ENCODE measurements around the gene TSPAN15. TPM values are rescaled to one million over a fixed set of nuclear protein-coding genes. Genes with fewer than 3 reads are reported as not detected.
"Not testable (repeated sequence)": the region's sequence is repeated elsewhere in the genome, so short reads cannot be mapped to it uniquely, and the experiment has no call there.

TSPAN15 gene
- total RNA-seq, 2 experiments from 2014 or later, result 9.0 to 9.1 TPM

DNA sequence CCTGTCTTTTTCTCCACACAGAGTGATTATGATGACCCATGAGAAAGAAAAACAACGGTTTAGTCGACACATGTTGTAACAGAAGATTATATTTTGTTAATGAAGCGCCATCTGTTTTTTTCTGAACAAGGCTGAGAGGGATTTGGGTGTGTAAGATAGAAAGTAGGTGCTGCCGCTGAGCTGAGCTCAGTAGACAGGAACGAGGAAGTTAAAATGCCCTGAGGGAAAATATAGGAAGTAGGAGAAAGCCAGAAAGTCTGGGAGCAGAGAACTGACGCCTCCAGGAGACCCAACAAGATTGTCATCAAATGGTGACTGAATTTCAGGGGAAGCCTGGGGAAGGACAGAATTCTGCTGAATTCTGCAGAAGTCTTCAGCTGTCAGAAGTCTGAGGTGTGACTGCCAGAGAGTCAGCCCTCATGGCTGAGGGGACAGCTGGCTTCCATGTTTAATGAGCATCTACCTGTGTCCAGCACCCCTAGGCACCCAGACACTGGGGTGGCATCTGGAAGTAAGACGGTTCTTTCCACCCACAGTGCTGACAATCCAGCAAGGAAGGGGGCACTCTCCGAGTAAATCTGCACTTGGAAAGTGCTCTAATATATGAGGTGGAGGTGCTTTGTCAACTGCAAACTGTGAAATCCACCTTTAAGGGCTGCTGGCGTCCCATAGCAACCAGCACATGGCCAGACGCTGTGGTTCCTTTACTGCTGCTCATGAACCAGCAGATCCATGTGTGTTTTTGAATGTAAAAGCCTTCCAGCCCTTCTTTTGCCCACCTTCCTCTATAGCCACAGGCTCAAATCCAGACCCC, 12.5 kb upstream of the TSPAN15 start:
- DNase-seq, result no peak
- Mint-ChIP-seq H3K27me3 (peaks cover 18% of the 10 kb centered on the region), H3K4me1 (no peaks in the 10 kb centered on the region), H3K36me3 (ENCODE audit: low read depth) (no peaks in the 10 kb centered on the region), H3K4me3 (no peak overlapping the region), H3K9me3 (no peaks in the 10 kb centered on the region), H3K27ac (no peak overlapping the region)
- ChIA-PET CTCF (interaction anchor here (1.0 to 1.3 kb wide), 2 partner anchors 11 kb away, joined by 3 read pairs; no protein-coding TSS in a partner anchor), POLR2A (no interaction called here)

DNA sequence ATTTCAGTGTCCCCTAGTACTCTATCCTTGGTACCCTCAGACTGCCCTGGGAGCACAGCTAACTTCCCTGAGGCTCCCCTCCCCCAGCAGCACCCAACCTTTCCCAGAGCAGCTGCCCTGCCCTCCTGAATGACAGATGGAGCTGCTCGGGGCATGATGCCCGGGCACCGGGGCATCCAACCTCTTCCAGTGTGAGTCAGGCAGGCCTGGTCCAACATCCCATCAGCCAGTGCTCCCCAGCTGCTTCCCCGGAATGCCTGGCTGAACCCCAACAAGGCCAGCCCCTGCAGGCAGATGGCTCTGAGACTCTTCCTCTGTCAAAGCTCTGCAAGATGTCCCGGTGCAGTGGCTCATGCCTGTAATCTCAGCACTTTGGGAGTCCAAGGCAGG, 11.9 kb upstream of the TSPAN15 start:
- no peaks in the 10 kb centered on the region for H3K9me3 Mint-ChIP-seq
- H3K27me3 Mint-ChIP-seq, result peaks cover 20% of the 10 kb centered on the region
- no peak for DNase-seq
- H3K27ac Mint-ChIP-seq, result no peak overlapping the region
- H3K4me1 Mint-ChIP-seq, result no peaks in the 10 kb centered on the region
- no peak overlapping the region for H3K4me3 Mint-ChIP-seq
- ChIA-PET POLR2A (no interaction called here), CTCF (interaction anchor here (0.7 to 1.3 kb wide), 2 partner anchors 10 to 143 kb away, joined by 3 read pairs; no protein-coding TSS in a partner anchor)
- no peaks in the 10 kb centered on the region for H3K36me3 Mint-ChIP-seq (ENCODE audit: low read depth)

DNA sequence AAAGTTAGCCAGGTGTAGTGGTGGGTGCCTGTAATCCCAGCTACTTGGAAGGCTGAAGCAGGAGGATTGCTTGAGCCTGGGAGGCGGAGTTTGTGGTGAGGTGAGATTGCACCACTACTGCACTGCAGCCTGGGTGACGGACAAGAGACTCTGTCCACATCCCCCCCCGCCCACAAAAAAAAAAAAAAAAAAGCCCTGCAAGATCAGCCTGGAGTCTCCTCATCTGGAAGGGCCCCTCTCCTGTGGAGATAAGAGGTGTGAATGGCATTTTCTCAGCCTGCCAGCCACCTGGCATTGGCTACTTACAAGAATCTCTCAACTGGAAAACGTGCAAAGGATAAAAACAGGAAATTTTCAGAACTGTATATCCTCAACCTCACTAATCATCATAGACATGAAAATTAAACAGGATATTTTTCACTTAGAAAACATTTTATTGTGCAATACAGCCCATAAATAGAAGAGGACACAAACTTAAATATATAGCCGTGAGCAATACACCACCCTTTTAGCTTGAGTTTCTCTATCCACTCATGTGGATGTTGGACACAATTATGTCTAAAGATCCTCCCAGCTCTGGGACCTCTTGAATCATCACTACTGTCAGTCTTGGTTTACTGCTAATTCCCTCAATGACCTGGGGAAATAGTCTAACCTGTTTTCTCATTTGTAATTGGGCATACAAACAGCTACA, 11.3 kb upstream of the TSPAN15 start:
- Mint-ChIP-seq H3K4me1 (no peaks in the 10 kb centered on the region), H3K36me3 (ENCODE audit: low read depth) (no peaks in the 10 kb centered on the region), H3K27me3 (peaks cover 20% of the 10 kb centered on the region), H3K9me3 (no peaks in the 10 kb centered on the region), H3K27ac (no peak overlapping the region), H3K4me3 (no peak overlapping the region)
- ChIA-PET CTCF (interaction anchor here (0.7 to 1.3 kb wide), 4 partner anchors 8 to 142 kb away, joined by 3 to 5 read pairs (median 3); no protein-coding TSS in a partner anchor), POLR2A (no interaction called here)
- no peak for DNase-seq

DNA sequence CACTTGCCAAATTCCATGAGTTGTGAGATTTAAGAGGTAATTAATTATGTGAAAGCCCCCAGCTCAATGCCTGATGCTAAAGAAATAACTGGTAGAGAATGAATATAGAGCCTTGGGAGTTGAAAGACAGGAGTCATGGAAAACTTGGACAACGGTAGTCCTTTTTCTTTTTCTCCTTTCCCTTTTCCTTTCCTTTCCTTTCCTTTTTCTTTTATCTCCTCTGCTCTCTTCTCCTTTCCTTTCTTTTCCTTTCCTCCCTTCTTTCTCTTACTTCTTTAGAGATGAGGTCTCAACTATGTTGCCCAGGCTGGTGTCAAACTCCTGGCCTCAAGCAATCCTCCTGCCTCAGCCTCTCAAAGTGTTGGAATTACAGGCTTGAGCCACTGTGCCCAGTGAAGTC, 7.9 kb upstream of the TSPAN15 start:
- H3K9me3 Mint-ChIP-seq, result no peaks in the 10 kb centered on the region
- peaks cover 20% of the 10 kb centered on the region for H3K4me1 Mint-ChIP-seq
- H3K27ac Mint-ChIP-seq, result no peak overlapping the region
- H3K4me3 Mint-ChIP-seq, result no peak overlapping the region
- DNase-seq, result no peak
- no peaks in the 10 kb centered on the region for H3K36me3 Mint-ChIP-seq (ENCODE audit: low read depth)
- H3K27me3 Mint-ChIP-seq, result peaks cover 10% of the 10 kb centered on the region
- POLR2A ChIA-PET, result no interaction called here
- CTCF ChIA-PET, result no interaction called here

DNA sequence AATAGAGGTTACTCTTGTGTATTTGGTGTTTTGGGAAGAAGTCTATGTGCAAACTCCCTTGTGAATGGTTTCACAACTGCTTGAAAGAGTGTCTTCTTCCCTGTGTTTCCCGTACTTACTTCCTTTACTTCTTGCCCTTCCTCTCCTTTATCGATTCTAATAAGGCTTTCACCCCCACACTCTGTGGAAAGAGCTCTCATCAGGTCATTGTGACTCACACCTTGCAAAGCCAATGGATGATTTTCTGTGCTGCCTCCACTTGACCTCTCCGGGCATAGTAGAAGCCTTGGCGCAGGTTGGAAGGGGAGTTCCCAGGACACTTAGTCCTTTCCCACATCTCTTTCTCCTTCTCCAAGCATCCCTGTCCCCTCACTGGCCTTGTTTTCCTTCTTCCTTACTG, 6.2 kb upstream of the TSPAN15 start:
- Mint-ChIP-seq H3K4me3 (no peak overlapping the region), H3K27me3 (peaks cover 10% of the 10 kb centered on the region), H3K36me3 (ENCODE audit: low read depth) (no peaks in the 10 kb centered on the region), H3K4me1 (peaks cover 32% of the 10 kb centered on the region), H3K27ac (no peak overlapping the region), H3K9me3 (no peaks in the 10 kb centered on the region)
- DNase-seq, result no peak
- CTCF ChIA-PET, result no interaction called here
- POLR2A ChIA-PET, result no interaction called here

DNA sequence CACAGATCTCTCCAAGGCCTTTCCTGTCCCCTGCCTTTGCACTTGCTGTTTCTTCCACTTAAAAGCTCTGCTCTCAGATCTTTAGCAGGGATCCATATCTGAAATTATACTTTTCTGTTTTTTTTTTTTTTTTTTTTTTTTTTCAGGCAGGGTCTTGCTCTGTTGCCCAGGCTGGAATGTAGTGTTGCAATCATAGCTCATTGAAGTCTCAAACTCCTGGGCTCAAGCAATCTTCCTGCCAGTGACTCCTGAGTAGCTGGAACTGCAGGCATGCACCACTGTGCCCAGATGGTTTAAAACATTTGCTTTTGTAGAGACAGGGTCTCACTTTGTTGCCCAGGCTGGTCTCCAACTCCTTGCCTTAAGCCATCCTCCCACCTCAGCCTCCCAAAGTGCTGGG, 5.0 kb upstream of the TSPAN15 start:
- no peak overlapping the region for H3K4me3 Mint-ChIP-seq
- no peak for DNase-seq
- H3K27me3 Mint-ChIP-seq, result peaks cover 10% of the 10 kb centered on the region
- H3K9me3 Mint-ChIP-seq, result no peaks in the 10 kb centered on the region
- ChIA-PET CTCF (interaction anchor here (0.7 to 1.7 kb wide), 8 partner anchors 9 to 38 kb away, joined by 3 to 8 read pairs (median 5); partner anchors contain the start of gene TACR2), POLR2A (interaction anchor here (1.6 kb wide), 1 partner anchor 11 kb away, joined by 5 read pairs; no protein-coding TSS in a partner anchor)
- peaks cover 39% of the 10 kb centered on the region for H3K4me1 Mint-ChIP-seq
- no peaks in the 10 kb centered on the region for H3K36me3 Mint-ChIP-seq (ENCODE audit: low read depth)
- no peak overlapping the region for H3K27ac Mint-ChIP-seq

DNA sequence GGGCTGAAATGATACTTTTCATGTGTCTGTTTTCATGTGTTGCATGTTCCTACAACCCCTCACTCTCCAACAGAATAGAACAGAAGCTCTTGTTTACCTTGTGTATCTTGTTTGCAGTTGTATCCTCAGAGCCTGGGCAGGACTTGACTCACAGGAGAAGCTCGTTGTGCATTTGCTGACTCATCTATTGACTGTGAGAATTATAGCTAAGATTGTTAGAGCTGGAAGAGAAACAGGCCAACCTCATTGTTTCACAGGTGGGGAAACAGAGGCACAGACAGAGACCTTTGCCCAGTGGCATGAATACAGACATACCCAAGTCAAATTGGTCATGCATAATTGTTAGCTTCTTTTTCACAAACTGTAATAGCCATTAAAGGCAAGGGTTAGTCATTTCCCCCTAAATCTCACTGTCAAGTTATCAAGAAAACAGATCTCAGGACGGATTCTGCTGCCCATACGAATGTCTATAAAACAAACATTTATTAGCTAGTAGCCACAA, 4.6 kb upstream of the TSPAN15 start:
- Mint-ChIP-seq H3K4me3 (no peak overlapping the region), H3K27me3 (peaks cover 10% of the 10 kb centered on the region), H3K9me3 (no peaks in the 10 kb centered on the region), H3K27ac (no peak overlapping the region), H3K4me1 (peaks cover 41% of the 10 kb centered on the region), H3K36me3 (ENCODE audit: low read depth) (no peaks in the 10 kb centered on the region)
- DNase-seq, result no peak
- CTCF ChIA-PET, result interaction anchor here (0.9 to 1.7 kb wide), 7 partner anchors 9 to 38 kb away, joined by 3 to 8 read pairs (median 5); partner anchors contain the start of gene TACR2
- POLR2A ChIA-PET, result interaction anchor here (1.6 kb wide), 1 partner anchor 10 kb away, joined by 5 read pairs; no protein-coding TSS in a partner anchor

DNA sequence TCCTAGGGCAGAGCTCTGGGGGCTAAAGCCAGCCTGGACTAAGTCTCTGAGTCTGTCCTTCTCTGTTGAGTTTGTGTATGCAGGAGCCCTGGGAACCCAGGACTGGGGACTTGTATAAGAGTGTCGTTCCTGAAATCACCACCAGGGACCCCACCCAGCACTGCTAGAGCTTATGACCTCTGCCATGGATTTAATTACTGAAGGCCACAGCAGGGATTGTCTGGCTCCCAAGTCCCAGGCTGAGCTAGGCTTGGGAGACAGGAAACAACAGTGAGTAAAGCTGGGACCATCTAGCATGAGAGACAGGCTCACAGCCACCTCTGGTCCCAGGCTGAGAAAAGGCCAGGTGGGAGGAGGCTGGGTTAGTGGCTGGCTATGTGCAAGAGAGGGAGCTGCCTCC, 1.4 kb upstream of the TSPAN15 start:
- Mint-ChIP-seq H3K4me3 (no peak overlapping the region), H3K27ac (peak overlapping the region; percentile 1), H3K27me3 (peaks cover 10% of the 10 kb centered on the region), H3K4me1 (peaks cover 61% of the 10 kb centered on the region), H3K9me3 (no peaks in the 10 kb centered on the region), H3K36me3 (ENCODE audit: low read depth) (no peaks in the 10 kb centered on the region)
- ChIA-PET CTCF (interaction anchor here (0.6 to 3.5 kb wide), 16 partner anchors 8 to 66 kb away, joined by 3 to 24 read pairs (median 4); partner anchors contain the start of gene TACR2), POLR2A (interaction anchor here (1.0 kb wide), 1 partner anchor 13 kb away, joined by 3 read pairs; no protein-coding TSS in a partner anchor)
- DNase-seq, result peak; percentile 58

DNA sequence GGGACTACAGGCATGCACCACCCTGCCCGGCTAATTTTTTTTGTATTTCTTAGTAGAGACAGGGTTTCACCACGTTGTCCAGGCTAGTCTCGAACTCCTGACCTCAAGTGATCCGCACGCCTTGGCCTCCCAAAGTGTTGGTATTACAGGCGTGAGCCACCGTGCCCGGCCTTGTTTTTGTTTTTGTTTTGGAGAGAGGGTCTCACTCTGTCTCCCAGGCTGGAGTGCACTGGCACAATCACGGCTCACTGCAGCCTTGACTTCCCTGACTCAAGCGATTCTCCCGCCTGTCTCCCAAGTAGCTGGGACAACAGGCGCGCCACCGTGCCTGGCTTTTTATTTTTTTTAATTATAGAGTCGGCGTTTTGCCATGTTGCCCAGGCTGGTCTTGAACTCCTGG, 870 bp upstream of the TSPAN15 start:
- ChIA-PET POLR2A (interaction anchor here (1.0 kb wide), 1 partner anchor 47 kb away, joined by 3 read pairs; no protein-coding TSS in a partner anchor), CTCF (interaction anchor here (0.8 to 3.5 kb wide), 8 partner anchors 12 to 57 kb away, joined by 3 to 24 read pairs (median 4); no protein-coding TSS in a partner anchor)
- not testable (repeated sequence) for DNase-seq; H3K4me3 Mint-ChIP-seq; H3K9me3 Mint-ChIP-seq; H3K36me3 Mint-ChIP-seq (ENCODE audit: low read depth); H3K27me3 Mint-ChIP-seq; H3K27ac Mint-ChIP-seq
- peaks cover 61% of the 10 kb centered on the region for H3K4me1 Mint-ChIP-seq

DNA sequence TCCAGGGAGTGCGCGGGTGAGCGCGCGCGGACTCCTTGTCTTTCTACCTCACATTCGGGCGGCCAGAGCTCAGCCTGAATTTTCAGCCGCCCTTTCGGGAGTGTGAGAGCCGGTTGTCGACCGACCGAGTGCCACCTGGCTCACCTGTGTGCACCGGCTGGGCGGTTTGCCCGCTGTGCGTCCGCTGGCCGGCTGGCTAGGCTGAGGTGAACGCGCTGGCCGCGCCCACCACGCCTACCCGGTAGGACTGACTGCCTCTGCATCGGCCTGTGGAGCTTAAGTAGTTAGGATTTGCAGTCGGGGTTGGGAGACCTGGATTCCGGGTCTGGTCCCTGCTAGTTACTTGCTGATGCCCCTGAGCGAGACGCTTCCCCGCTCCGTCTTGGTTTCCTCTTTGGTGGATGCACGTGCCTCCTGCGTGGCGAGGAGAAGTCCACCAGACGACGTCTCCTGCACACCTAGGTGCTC, 553 bp downstream of the TSPAN15 start:
- peak overlapping the region; percentile 28 for H3K27ac Mint-ChIP-seq
- peaks cover 10% of the 10 kb centered on the region for H3K27me3 Mint-ChIP-seq
- no peak for DNase-seq
- peak overlapping the region; percentile 85 for H3K4me3 Mint-ChIP-seq
- ChIA-PET CTCF (interaction anchor here (1.4 to 1.6 kb wide), 2 partner anchors 17 to 56 kb away, joined by 4 to 7 read pairs; no protein-coding TSS in a partner anchor), POLR2A (interaction anchor here (1.2 to 1.5 kb wide), 2 partner anchors 13 to 55 kb away, joined by 4 to 8 read pairs; no protein-coding TSS in a partner anchor)
- no peaks in the 10 kb centered on the region for H3K36me3 Mint-ChIP-seq (ENCODE audit: low read depth)
- H3K9me3 Mint-ChIP-seq, result no peaks in the 10 kb centered on the region
- H3K4me1 Mint-ChIP-seq, result peaks cover 50% of the 10 kb centered on the region

DNA sequence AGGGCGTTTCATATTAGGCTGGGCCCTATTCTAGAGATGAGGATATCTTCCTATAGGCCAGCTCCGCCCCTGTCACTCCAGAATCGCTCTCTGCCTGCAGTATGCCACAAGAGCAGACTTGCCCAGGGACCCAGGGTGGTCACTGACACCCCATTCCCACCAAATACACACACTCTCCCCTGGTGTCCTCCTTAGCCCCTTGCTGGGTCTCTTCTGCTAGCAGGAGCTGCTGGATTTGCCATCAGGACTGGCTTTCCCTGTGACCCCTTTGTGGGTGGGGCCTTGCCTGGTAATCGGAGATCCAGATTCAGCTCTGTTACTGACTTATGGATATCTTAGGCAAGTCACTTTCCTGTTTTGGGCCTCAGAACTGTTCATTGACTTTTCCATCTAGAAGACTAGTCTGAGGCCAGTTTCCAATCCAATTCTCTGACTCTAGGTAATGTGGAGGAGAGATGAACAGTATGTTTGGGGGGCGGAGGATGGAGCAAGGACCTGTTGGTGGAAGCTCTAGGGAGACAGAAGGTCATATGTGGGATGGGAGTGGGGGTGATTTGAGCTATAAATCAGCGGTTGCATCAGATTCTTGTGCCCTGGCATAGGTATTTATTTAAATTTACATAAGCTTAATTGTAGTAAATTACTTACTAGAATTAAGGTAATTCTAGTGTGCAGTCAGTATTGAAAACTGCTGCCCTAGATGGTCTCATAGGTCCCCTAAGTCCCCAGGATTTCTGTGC, 1.6 kb downstream of the TSPAN15 start:
- H3K36me3 Mint-ChIP-seq (ENCODE audit: low read depth), result no peaks in the 10 kb centered on the region
- H3K9me3 Mint-ChIP-seq, result no peaks in the 10 kb centered on the region
- H3K27me3 Mint-ChIP-seq, result peaks cover 10% of the 10 kb centered on the region
- H3K4me1 Mint-ChIP-seq, result peaks cover 44% of the 10 kb centered on the region
- H3K27ac Mint-ChIP-seq, result no peak overlapping the region
- peak overlapping the region; percentile 85 for H3K4me3 Mint-ChIP-seq
- POLR2A ChIA-PET, result interaction anchor here (1.5 kb wide), 1 partner anchor 12 kb away, joined by 8 read pairs; no protein-coding TSS in a partner anchor
- DNase-seq, result no peak
- CTCF ChIA-PET, result interaction anchor here (0.9 to 1.6 kb wide), 2 partner anchors 15 to 29 kb away, joined by 3 to 4 read pairs; no protein-coding TSS in a partner anchor

DNA sequence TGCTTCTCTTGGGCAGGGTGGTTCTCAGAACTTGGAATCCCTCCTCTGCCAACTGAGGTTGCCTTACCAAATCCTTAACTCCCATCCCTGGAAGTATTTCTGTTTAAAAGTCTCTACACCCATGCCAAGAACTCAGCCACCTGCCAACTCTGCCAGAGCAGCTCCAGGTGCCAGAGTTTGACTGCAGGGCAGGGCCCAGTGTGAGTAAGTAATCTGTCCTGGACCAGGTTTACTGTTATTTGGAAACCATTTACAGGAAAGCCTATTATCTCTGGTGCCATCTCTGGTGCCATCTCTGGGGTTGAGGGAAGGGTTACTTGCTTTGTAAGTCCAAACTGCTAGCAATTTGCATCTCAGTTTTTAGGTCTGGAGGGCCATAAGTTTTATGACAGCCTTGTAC, 2.5 kb downstream of the TSPAN15 start:
- H3K36me3 Mint-ChIP-seq (ENCODE audit: low read depth), result no peaks in the 10 kb centered on the region
- peaks cover 38% of the 10 kb centered on the region for H3K4me1 Mint-ChIP-seq
- H3K4me3 Mint-ChIP-seq, result no peak overlapping the region
- DNase-seq, result no peak
- H3K27me3 Mint-ChIP-seq, result peaks cover 10% of the 10 kb centered on the region
- no peaks in the 10 kb centered on the region for H3K9me3 Mint-ChIP-seq
- POLR2A ChIA-PET, result no interaction called here
- CTCF ChIA-PET, result no interaction called here
- H3K27ac Mint-ChIP-seq, result no peak overlapping the region
